Activated naive CD4-positive, alpha-beta T cell treated with anti-CD3 and anti-CD28 coated beads for 36 hours (primary cell): ENCODE results near the gene HHEX. TPM values are rescaled to one million over a fixed set of nuclear protein-coding genes. Genes with fewer than 3 reads are reported as not detected.

ENCODE experiments used
- CTCF ChIA-PET: fragments of 350-600 bp; sonication (Branson Sonifier 250); formaldehyde crosslinking; loops from one replicate; lab custom pipeline; 2021; ENCODE audit warnings: antibody characterized with exemption; lab: Charles Lee
- DNase-seq: peaks from one replicate; pipeline ENCODE4 v3.0.0-alpha.2; 2020
- H3K27ac Mint-ChIP-seq: one replicate; pipeline ENCODE4 v1.8.0; 2021; ENCODE audit warnings: mild to moderate bottlenecking, mixed read lengths
- H3K27me3 Mint-ChIP-seq: one replicate; pipeline ENCODE4 v1.8.0; 2021; ENCODE audit warnings: low read depth, mixed read lengths
- H3K36me3 Mint-ChIP-seq: one replicate; pipeline ENCODE4 v1.8.0; 2021; ENCODE audit warnings: low read depth, mixed read lengths
- H3K4me1 Mint-ChIP-seq: one replicate; pipeline ENCODE4 v1.8.0; 2021; ENCODE audit warnings: low read depth, mixed read lengths
- H3K4me3 Mint-ChIP-seq: one replicate; pipeline ENCODE4 v1.8.0; 2021; ENCODE audit warnings: mild to moderate bottlenecking, moderate library complexity, mixed read lengths
- H3K9me3 Mint-ChIP-seq: one replicate; pipeline ENCODE4 v1.8.0; 2021; ENCODE audit warnings: mixed read lengths
- intact Hi-C: fragments of 100-400 bp; cut with micrococcal nuclease; formaldehyde crosslinking; loops from one replicate; pipeline ENCODE4 v1.15.1; 2023
- total RNA-seq, 2 experiments: library from RNA; stranded (reverse); gene quantifications; one replicate each; pipeline ENCODE4 v1.2.3, GENCODE V29; 2021

HHEX gene
- total RNA-seq, 2 experiments from 2014 or later = 0.15 TPM; not detected in 1

DNA sequence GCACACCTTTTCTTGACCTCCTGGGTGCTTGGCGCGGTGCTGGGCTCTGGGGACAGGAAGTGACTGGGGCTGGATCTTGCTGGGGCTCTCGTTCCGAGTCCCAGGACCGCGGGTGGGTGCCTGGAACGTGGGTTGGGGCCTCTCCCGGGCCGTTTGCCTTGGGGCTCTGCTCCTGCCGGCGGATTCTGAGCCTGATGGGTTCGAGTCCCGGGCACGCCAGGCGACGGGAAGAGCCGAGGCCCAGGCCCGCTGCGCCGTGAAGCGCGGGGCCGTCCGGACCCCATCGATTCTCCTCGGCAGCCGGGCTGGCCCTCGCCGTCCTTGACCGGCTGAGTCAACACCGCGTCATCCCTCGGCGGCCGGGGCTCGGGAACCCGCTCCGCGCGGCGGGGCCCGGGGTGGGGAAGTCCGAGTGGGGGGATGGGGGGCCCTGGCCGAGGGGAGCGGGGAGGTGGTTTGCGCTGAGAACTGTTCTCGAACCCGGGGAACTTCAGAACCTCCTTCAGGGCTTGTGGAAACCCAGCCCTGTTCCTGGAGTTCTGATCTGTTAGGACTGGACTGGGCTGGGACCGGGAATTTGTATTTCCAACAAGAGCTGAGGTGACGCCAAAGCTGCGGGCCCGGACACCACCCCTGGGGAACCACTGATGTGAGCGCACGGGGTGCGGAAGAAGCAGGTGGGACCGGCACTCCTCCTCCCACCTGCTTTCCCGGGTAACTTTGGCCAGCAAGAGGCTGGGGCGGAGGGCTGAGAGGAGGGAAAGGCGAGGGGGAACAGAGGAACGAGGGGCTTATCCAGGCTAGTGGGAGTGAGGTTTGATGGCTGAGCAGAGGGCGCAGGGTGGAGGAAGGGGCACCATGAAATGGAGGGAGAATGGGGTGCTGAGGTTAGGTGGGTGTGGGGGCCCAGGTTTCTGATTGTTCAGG, 6.2 kb downstream of the HHEX start:
- Mint-ChIP-seq H3K4me3 (no peak overlapping the region), H3K9me3 (no peaks in the 10 kb centered on the region), H3K36me3 (no peaks in the 10 kb centered on the region), H3K27me3 (peaks cover 68% of the 10 kb centered on the region), H3K4me1 (peaks cover 27% of the 10 kb centered on the region), H3K27ac (no peak overlapping the region)
- CTCF ChIA-PET = no interaction called here
- intact Hi-C loops = loop anchor here (10.0 kb wide), 1 partner anchor 369 kb away; the partner anchor contains the start of gene CYP26C1
- no peak for DNase-seq

DNA sequence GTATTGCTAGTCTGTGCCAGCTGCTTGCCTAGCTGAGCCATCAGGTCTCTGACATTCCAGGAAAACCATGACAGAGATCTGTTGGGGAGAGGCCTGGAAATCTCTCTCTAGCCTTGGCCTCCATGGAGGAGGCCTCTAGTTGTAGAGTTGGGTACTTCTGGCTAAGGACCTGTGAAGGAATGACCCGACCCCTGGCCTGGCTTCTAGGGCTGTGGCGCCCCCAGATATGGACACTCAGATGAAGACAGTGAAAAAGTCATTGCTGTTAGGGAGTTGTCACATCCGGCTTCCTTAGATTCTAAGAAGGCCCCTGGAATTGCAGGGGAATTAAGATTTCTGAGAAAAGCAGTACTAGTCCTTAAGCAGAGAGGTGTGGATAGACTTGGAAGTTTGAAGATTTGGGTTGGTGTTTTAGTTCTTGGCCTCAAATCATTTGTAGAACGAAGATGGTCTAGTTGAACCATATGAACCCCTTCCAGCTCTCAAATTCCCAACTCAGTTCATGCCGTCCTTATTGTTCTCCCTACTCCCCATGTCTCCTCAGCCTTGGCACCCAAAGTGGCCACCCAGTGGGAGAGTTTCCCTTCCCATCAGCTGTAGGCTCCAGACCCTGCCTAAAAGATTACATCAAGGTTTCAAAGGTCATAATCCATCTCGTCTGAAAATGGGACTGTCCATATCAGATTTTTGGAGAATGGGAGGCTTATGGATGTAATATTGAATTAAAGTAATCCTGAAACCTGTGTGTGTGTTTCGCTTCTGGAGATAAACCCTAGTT, 7.0 kb downstream of the HHEX start:
- CTCF ChIA-PET = no interaction called here
- Mint-ChIP-seq H3K9me3 (no peaks in the 10 kb centered on the region), H3K4me3 (no peak overlapping the region), H3K36me3 (no peaks in the 10 kb centered on the region), H3K4me1 (peaks cover 21% of the 10 kb centered on the region), H3K27ac (no peak overlapping the region), H3K27me3 (peaks cover 67% of the 10 kb centered on the region)
- no peak for DNase-seq
- intact Hi-C loops = loop anchor here (10.0 kb wide), 1 partner anchor 368 kb away; the partner anchor contains the start of gene CYP26C1

DNA sequence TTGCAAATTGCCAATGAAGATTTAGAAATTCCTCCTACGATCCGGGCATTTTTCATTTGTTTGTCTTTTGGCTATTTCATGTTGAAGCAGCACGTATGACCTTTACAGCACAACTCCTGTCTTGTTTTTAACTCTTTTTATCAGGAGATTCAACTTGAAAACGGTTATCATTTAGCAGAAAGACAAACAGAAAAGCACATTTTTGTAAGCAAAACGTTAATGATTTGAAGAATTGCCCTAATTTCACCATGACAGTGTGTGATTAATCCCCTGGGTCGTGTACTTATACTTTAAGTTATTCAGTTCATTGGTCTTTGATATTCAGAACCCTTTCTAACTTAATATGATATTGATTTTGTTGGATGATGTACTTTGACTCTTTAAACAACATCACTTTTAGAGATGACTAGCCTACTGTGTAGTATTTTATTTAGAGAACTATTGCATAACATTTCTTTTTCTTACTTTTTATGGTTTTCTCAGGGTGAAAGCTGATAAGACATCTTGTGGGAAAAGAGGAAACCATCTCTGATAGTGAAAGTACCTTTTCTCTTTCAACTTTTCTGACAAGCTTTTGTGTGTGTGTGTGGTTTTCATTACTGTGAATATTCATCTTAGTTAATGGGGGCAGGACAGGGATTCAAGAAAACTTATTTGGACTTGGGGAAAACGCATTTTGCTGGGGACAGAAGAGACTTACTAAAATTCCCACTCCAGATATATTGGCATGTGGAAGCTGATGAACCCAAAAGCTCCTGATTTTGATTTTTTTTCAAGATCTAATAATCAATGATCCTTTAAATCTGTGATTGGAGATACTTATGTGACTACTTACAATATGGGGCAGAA, 8.1 kb downstream of the HHEX start:
- intact Hi-C loops = loop anchor here (10.0 kb wide), 1 partner anchor 367 kb away; the partner anchor contains the start of gene CYP26C1
- Mint-ChIP-seq H3K9me3 (no peaks in the 10 kb centered on the region), H3K27me3 (peaks cover 66% of the 10 kb centered on the region), H3K36me3 (no peaks in the 10 kb centered on the region), H3K4me3 (no peak overlapping the region), H3K27ac (no peak overlapping the region), H3K4me1 (peaks cover 16% of the 10 kb centered on the region)
- no peak for DNase-seq
- CTCF ChIA-PET = interaction anchor here (1.0 kb wide), 1 partner anchor 8 kb away, joined by 4 read pairs; the partner anchor contains the start of gene HHEX

GRCh38 chr10:92699193-92699517, 9.4 kb downstream of the HHEX start:
- Mint-ChIP-seq H3K4me1 (peaks cover 16% of the 10 kb centered on the region), H3K4me3 (peak overlapping the region; percentile 78), H3K27me3 (peaks cover 65% of the 10 kb centered on the region), H3K9me3 (no peaks in the 10 kb centered on the region), H3K36me3 (no peaks in the 10 kb centered on the region), H3K27ac (no peak overlapping the region)
- intact Hi-C loops = loop anchor here (1.0 to 10.0 kb wide), 3 partner anchors 8 to 366 kb away; partner anchors contain the start of gene CYP26C1
- no peak for DNase-seq
- CTCF ChIA-PET = no interaction called here

DNA sequence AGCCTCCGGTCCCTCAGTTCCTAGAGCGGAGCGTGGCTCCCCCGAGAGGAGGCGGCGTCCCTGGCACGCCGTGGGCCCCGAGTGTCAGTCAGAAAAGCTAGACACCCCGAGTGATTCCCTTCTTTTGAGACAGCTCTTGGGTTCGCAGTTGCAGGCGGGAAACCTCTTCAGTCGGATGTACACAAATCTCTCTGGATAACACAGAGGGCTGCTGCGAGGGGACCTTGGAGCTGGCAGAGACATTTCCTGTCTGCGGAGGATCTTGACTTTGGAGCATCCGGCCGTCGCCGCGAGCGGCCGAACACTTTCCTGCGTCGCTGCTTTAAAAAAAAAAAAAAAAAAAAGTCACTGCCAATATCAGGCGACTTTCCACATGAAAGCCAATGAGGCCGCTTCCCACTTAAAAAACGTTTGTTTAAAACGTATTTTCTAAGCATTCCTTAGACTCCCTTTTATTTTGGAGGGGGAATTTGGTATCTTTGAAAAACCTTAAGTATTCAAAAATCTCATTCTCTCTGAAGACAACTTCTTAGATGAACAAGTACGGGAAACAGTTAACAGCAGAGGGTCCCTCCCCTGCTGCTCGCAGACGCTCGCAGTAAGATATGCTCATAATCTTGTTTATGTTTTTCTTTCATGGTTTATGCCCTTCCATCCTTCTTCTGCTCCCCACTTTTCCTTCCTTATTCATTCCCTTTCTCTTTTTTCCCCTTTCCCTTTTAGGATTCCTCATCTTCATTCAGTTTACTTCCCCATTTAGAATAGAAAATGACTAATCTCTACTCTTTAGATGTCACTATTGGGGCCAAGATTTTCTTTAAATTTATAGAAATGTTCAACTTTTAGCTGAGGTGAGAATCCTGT, 10.0 kb downstream of the HHEX start:
- H3K9me3 Mint-ChIP-seq = no peaks in the 10 kb centered on the region
- H3K27me3 Mint-ChIP-seq = peaks cover 64% of the 10 kb centered on the region
- no peaks in the 10 kb centered on the region for H3K36me3 Mint-ChIP-seq
- CTCF ChIA-PET = no interaction called here
- DNase-seq = peak; percentile 62
- peak overlapping the region; percentile 78 for H3K4me3 Mint-ChIP-seq
- intact Hi-C loops = loop anchor here (1.0 to 10.0 kb wide), 3 partner anchors 8 to 365 kb away; partner anchors contain the start of gene CYP26C1
- H3K27ac Mint-ChIP-seq = no peak overlapping the region
- H3K4me1 Mint-ChIP-seq = peaks cover 16% of the 10 kb centered on the region

DNA sequence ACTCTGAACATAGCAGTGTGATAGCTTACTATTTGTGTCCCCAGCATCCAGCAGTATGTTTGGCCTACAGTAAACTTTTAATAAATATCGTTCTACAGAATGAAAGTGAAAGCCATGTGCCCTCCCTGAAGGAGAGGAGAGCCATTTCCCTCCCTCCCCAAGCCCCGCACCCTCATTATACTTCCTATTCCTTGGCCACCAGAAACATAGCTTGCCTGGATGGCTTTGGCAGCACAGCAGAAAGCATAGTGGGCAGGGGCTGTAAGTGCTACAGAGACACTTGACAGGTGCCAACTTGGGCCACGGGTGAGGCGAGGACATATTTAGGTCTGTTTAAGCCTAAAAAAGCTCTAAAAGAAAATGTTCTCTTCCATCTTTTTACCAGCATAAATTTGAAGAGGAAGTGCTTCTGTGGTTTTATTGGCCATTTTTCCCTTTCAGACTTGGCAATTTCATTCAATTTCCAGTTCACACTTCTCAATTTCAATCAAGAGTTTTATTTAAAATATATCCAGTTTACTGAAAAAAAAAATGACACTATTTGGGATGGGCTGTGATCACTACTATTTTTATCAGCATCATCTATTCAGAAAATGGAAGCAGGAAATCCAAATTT, 12.7 kb downstream of the HHEX start:
- intact Hi-C loops = no loop called here
- Mint-ChIP-seq H3K27me3 (peaks cover 56% of the 10 kb centered on the region), H3K9me3 (no peaks in the 10 kb centered on the region), H3K27ac (no peak overlapping the region), H3K4me1 (peaks cover 16% of the 10 kb centered on the region), H3K4me3 (no peak overlapping the region), H3K36me3 (no peaks in the 10 kb centered on the region)
- CTCF ChIA-PET = interaction anchor here (1.6 kb wide), 1 partner anchor 9 kb away, joined by 5 read pairs; no protein-coding TSS in a partner anchor
- DNase-seq = no peak

DNA sequence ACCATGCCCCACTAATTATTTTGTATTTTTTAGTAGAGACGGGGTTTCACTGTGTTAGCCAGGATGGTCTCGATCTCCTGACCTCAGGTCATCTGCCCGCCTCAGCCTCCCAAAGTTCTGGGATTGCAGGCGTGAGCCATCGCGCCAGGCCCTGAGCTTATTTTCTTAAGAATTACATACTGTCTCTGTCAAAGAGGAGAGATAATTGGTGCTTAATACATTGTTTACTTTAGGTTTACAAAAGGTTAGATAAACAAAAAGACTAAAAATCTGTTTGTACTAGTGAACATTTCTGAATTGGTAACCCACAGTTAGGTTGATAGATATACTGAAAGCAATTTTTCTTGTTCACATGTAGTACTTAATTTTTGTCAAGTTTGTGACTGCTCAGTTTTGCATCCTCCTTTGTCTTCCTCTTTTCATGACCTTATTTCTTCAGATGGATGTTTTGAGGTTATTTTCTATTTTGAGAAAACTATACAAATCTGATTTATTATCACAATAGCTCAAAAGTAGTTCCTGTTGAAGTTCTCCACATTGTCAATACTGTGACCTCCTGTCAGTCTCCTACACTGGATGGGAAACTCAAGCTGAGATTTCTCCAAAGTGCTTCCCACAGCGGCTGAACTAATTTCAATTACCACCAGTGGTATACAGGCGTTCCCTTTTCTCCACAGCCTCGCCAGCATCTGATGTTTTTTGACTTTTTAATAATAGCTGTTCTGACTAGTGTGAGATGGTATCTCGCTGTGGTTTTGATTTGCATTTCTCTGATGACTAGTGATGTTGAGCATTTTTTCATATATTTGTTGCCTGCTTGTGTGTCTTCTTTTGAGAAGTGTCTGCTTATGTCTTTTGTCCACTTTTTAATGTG, 22.5 kb downstream of the HHEX start:
- CTCF ChIA-PET = no interaction called here
- DNase-seq = no peak
- Mint-ChIP-seq H3K27me3 (peaks cover 11% of the 10 kb centered on the region), H3K4me3 (no peak overlapping the region), H3K36me3 (no peaks in the 10 kb centered on the region), H3K27ac (no peak overlapping the region), H3K4me1 (no peaks in the 10 kb centered on the region), H3K9me3 (peaks cover 2% of the 10 kb centered on the region)
- intact Hi-C loops = no loop called here

- intact Hi-C loops = no loop called here
Observed at GRCh38 chr10:92714152-92714845, 24.5 kb downstream of the HHEX start.

DNA sequence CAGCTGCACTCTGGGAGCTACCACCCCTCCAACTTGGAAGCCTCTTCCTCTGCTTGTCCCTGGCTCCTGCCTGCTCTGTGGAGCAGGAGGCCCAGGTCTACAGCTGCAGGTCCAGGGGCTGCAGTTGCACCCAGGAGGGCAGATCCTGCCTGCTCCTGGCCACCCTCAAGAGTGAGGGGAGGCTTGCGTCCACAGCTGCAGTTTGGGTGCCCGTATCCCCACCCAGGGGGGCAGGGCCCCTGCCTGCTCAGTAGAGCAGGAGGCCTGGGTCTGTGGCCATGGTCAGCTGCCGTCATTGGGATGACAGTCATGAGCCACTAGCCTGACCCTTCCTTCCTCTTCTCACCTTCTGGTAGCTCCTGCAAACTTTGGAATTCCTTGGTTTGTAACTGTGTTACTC, 25.1 kb downstream of the HHEX start:
- Mint-ChIP-seq H3K27ac (no peak overlapping the region), H3K36me3 (no peaks in the 10 kb centered on the region), H3K9me3 (peaks cover 2% of the 10 kb centered on the region), H3K27me3 (peaks cover 9% of the 10 kb centered on the region), H3K4me3 (no peak overlapping the region), H3K4me1 (no peaks in the 10 kb centered on the region)
- CTCF ChIA-PET = no interaction called here
- no peak for DNase-seq
- intact Hi-C loops = no loop called here

More at GRCh38 chr10:92714152-92714845, 24.5 kb downstream of the HHEX start:
- no peaks in the 10 kb centered on the region for H3K4me1 Mint-ChIP-seq
- no peak for DNase-seq
- no peaks in the 10 kb centered on the region for H3K36me3 Mint-ChIP-seq
- CTCF ChIA-PET = no interaction called here
- peaks cover 2% of the 10 kb centered on the region for H3K9me3 Mint-ChIP-seq
- H3K4me3 Mint-ChIP-seq = no peak overlapping the region
- no peak overlapping the region for H3K27ac Mint-ChIP-seq
- H3K27me3 Mint-ChIP-seq = peaks cover 9% of the 10 kb centered on the region
